Measurements from ENCODE around the gene DUSP8. TPM values are rescaled to one million over a fixed set of nuclear protein-coding genes. Genes with fewer than 3 reads are reported as not detected.
"Not testable (repeated sequence)": the region's sequence is repeated elsewhere in the genome, so short reads cannot be mapped to it uniquely, and the experiment has no call there.

Gene DUSP8
- total RNA-seq, 1 donor from 2014 or later, result 27.0 TPM

DNA sequence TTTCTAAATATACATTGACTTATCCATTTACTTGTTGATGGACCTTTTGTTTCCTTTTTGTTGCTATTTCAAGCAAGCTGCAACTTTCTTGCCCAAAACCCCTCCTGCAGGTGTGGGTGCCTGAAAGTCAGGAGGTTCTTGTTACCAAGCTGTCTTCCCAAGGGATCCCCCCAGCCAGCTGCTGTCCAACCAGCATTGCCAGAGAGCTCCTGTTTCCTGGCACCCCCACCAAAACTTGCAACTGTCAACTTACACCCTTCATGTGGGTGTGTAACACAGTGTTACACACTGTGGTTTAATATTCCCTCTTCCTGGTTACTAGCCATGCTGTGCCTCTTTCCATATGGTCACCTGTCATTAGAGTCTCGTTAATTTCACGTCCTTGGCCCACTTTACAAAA lies 14.6 kb upstream of the DUSP8 start:
- no peaks in the 10 kb centered on the region for H3K4me1 ChIP-seq
- H3K27ac ChIP-seq, result no peak overlapping the region
- intact Hi-C loops (cut with DNase I), result no loop called here
- no peak for DNase-seq (ENCODE audit: low spot score in 2 of 2)
- H3K27me3 ChIP-seq, result no peaks in the 10 kb centered on the region
- no peaks in the 10 kb centered on the region for H3K9me3 ChIP-seq
- no peak overlapping the region for H3K4me3 ChIP-seq
- TF ChIP-seq, protein P1, sequence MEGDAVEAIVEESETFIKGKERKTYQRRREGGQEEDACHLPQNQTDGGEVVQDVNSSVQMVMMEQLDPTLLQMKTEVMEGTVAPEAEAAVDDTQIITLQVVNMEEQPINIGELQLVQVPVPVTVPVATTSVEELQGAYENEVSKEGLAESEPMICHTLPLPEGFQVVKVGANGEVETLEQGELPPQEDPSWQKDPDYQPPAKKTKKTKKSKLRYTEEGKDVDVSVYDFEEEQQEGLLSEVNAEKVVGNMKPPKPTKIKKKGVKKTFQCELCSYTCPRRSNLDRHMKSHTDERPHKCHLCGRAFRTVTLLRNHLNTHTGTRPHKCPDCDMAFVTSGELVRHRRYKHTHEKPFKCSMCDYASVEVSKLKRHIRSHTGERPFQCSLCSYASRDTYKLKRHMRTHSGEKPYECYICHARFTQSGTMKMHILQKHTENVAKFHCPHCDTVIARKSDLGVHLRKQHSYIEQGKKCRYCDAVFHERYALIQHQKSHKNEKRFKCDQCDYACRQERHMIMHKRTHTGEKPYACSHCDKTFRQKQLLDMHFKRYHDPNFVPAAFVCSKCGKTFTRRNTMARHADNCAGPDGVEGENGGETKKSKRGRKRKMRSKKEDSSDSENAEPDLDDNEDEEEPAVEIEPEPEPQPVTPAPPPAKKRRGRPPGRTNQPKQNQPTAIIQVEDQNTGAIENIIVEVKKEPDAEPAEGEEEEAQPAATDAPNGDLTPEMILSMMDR (IDR thresholded peaks at IDR 0.05), result no peak
- no peaks in the 10 kb centered on the region for H3K36me3 ChIP-seq

GRCh38 chr11:1584661-1585370 lies 12.7 kb upstream of the DUSP8 start, which contains the start of gene KRTAP5-1:
TSS of gene KRTAP5-1 (minus strand) at chr11:1585283. CDS start at chr11:1585249, 34 bp downstream.
- intact Hi-C loops (cut with DNase I); H3K36me3 ChIP-seq; H3K4me1 ChIP-seq; H3K4me3 ChIP-seq; H3K27ac ChIP-seq; H3K9me3 ChIP-seq; DNase-seq (ENCODE audit: low spot score in 2 of 2); H3K27me3 ChIP-seq: not testable (repeated sequence)

DNA sequence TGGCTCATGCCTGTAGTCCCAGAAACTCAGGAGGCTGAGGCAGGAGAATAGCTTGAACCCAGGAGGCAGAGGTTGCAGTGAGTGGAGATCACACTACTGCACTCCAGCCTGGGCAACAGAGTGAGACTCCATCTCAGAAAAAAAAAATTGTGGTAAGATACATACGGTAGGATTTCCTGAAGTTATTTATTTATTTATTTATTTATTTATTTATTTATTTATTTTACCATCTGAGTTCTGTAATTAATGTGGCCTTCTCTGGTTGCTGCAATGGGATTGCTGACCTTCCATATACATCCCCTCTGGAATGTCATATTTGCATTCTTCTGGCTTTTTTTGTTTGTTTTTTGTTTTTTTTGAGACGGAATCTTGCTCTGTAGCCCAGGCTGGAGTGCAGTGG lies 10.8 kb upstream of the DUSP8 start:
- intact Hi-C loops (cut with DNase I), result not testable (repeated sequence)

DNA sequence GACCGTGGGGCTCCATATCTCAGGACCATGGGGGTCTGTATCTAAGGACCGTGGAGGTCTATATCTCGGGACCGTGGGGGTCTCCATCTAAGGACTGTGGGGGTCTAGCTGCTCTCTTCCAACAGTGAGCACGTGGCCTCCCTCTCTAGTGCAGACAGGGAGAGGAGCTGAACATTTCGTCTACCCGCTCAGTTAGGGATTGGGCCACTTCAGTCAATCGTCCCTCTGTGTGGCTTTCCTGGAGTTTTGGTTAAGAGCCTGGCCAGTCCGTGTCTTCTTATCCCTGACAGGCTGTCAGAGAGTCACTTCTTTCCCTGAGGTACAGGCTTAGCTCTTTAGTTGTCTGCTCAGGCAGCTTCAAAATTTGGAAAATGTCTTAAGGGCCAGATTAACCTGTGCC lies 9.9 kb upstream of the DUSP8 start:
- H3K27ac ChIP-seq, result no peak overlapping the region
- H3K9me3 ChIP-seq, result peaks cover 0 to 2% of the 10 kb centered on the region in 2 donors
- H3K4me1 ChIP-seq, result no peaks in the 10 kb centered on the region
- no peak for DNase-seq (ENCODE audit: low spot score in 2 of 2)
- no peak overlapping the region for H3K4me3 ChIP-seq
- no peaks in the 10 kb centered on the region for H3K27me3 ChIP-seq
- TF ChIP-seq, protein P1 (IDR thresholded peaks at IDR 0.05), result no peak
- H3K36me3 ChIP-seq, result no peaks in the 10 kb centered on the region
- intact Hi-C loops (cut with DNase I), result no loop called here

More for the DNA sequence above, 10.8 kb upstream of the DUSP8 start:
- not testable (repeated sequence) for H3K4me1 ChIP-seq; H3K27me3 ChIP-seq; DNase-seq (ENCODE audit: low spot score in 2 of 2); H3K27ac ChIP-seq; H3K4me3 ChIP-seq; H3K36me3 ChIP-seq; H3K9me3 ChIP-seq

DNA sequence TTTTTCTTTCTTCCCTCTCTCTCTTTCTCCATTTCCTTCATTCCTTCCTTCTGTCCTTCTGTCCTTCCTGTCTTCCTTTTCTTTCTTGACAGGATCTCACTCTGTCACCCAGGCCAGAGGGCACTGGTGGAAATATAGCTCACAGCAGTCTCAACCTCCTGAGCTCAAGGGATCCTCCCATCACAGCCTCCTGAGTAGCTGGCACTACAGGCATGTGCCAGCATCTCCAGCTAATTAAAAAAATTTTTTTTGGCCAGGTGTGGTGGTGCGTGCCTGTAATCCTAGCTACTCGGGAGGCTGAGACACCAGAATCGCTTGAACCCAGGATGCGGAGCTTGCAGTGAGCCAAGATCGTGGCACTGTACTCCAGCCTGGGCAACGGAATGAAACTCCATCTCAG lies 4.8 kb upstream of the DUSP8 start:
- intact Hi-C loops (cut with DNase I), result loop anchor here (10.0 kb wide), 3 partner anchors 188 to 288 kb away; partner anchors contain the start of gene CTSD

DNA sequence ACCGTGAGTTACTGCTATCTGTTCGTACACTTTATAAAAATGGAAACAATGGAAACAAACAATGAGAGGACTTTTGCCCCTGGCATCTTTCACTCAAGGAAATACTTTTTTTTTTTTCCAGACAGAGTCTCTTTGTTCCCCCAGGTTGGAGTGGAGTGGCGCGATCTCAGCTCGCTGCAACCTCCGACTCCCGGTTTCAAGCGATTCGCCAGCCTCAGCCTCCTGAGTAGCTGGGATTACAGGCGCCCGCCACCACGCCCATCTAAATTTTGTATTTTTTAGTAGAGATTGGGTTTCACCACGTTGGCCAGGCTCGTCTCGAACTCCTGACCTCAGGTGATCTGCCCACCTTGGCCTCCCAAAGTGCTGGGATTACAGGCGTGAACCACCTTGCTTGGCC lies 3.7 kb upstream of the DUSP8 start:
- intact Hi-C loops (cut with DNase I), result loop anchor here (2.0 to 10.0 kb wide), 4 partner anchors 189 to 373 kb away; partner anchors contain the start of gene CTSD

More for the DNA sequence above, 4.8 kb upstream of the DUSP8 start:
- Histone ChIP-seq H3K4me3 (no peak overlapping the region), H3K9me3 (peaks cover 0 to 2% of the 10 kb centered on the region in 2 donors), H3K4me1 (peaks cover 11% of the 10 kb centered on the region in 2 donors), H3K36me3 (no peaks in the 10 kb centered on the region), H3K27me3 (no peaks in the 10 kb centered on the region), H3K27ac (no peak overlapping the region)
- TF ChIP-seq, protein P1 (IDR thresholded peaks at IDR 0.05), result no peak
- DNase-seq (ENCODE audit: low spot score in 2 of 2), result no peak

GRCh38 chr11:1574933-1575242 lies 2.8 kb upstream of the DUSP8 start:
- no peaks in the 10 kb centered on the region for H3K36me3 ChIP-seq
- TF ChIP-seq, protein P1 (IDR thresholded peaks at IDR 0.05), result no peak
- H3K4me3 ChIP-seq, result no peak overlapping the region
- H3K27ac ChIP-seq, result no peak overlapping the region
- DNase-seq (ENCODE audit: low spot score in 2 of 2), result no peak
- intact Hi-C loops (cut with DNase I), result loop anchor here (1.0 to 10.0 kb wide), 9 partner anchors 29 to 1068 kb away; partner anchors contain the start of genes CTSD and RNH1
- peaks cover 17 to 22% of the 10 kb centered on the region in 2 donors for H3K4me1 ChIP-seq
- no peaks in the 10 kb centered on the region for H3K27me3 ChIP-seq
- H3K9me3 ChIP-seq, result peaks cover 0 to 2% of the 10 kb centered on the region in 2 donors

More for the DNA sequence above, 3.7 kb upstream of the DUSP8 start:
- not testable (repeated sequence) for H3K27ac ChIP-seq; DNase-seq (ENCODE audit: low spot score in 2 of 2); H3K27me3 ChIP-seq; H3K4me3 ChIP-seq; H3K9me3 ChIP-seq; H3K36me3 ChIP-seq
- peaks cover 12 to 15% of the 10 kb centered on the region in 2 donors for H3K4me1 ChIP-seq

Measured in ascending aorta (tissue), 2 donors.